Body of pancreas (tissue), 4 donors: Measurements from ENCODE around the gene PMP22.

ENCODE experiments used
- CTCF ChIP-seq, 7 experiments: fragments of 450-650 bp in 4 of 7; fragments of 200-600 bp in 3 of 7; sonication (generic) in 3 of 7; IDR thresholded peaks; one replicate each; pipeline ENCODE4 v1.5.1; 2016 to 2019; ENCODE audit warnings: antibody characterized with exemption in 7 of 7
- POLR2A ChIP-seq, 3 donors: fragments of 450-650 bp; IDR thresholded peaks; one replicate each; pipeline ENCODE4 v1.6.1; 2016; ENCODE audit warnings: antibody characterized with exemption in 3 of 3, mild to moderate bottlenecking in 2 of 3

DNA sequence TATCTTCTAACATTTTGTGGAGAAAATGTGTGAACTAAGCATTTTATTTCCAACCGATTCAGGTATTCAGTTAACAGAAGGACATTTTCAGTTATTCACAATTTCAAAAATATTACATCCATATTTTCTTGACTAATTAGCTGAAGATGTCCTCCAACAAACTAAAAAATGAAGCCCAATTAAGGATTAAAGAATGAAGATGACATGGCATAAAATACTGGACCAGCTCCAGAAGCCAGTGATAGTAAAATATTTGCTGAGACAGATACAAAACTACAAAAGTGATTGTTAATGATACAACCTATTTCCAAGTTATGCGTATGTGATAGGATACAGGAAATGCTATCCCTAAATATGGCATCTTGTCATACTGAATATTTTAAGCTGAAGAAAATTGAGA, 48.6 kb downstream of the PMP22 start:
- TF ChIP-seq CTCF (IDR thresholded peaks at IDR 0.05) (no peak), POLR2A (IDR thresholded peaks at IDR 0.05) (no peak)
